ENCODE data around the gene CBY1.
A peak's percentile ranks its signal among the peaks of the same experiment; 100 is the strongest.
"Not testable (repeated sequence)": the region's sequence is repeated elsewhere in the genome, so short reads cannot be mapped to it uniquely, and the experiment has no call there.

CBY1 gene

DNA sequence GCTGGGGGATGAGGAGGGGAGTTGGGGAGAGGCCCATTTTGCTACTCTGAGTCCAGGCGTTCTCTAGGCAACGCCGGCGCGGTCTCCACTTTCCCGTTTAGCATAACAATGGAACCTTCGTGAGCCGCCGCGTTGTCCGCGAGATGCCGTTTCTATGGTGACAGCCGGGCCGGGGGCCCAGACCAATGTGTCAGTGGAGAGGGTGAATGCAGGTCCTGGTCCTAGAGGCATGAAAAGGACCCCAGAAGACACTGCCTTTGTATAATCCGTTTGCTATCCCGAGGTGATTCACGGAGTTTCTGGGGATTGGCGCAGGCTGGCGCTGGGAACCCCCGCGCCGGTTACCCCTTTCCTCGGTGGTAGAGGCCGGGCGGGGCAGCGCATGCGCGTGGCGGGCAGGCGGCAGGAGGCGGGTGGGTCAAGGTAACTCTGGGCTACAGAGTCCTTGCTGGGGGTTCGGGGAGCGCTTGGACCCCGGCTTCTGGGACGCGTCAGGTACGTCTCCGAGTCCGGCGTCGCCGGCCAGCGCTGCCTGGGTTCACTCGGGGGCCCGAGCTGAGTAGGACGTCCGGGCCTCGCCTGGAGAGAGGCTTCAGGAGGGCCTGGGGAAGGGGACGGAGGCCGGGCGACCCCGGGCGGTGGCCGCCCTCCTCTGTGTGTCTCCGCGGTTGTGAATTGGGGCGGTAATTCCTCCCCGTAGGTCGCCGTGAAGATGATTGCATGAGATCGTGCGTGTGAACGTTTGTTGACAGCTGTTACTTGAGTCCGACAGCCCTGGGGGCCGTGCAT lies at the start of gene CBY1, which contains the start of gene FAM227A:
Gene CBY1 (plus strand): TSS at position 383 of the 789 bp plus-strand sequence. CDS start 11,417 bp downstream, outside the sequence.
Gene FAM227A (minus strand): TSS at position 137 of the 789 bp plus-strand sequence. CDS start 6,224 bp downstream, outside the sequence.
- DNase-seq: peak; percentile 89

DNA sequence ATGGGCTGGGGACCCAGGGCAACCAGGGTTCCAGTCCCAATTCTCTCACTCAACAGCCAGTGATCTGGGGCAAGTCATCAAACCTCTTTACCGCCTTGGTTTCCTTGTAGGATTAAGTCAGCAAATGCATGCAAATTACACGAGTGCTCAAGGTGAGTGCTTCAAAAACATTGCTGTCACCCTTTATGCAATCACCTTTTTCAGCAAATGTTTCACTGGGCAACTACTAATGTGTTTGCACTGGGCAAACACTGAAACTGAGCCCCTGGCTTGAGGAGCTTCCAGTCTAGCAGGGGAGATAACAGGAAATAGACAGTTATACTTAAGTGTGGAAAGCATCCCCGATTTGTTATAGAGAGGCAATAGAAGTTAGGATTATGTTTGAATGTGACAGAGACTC lies 48.8 kb upstream of the CBY1 start:
- DNase-seq: no peak

DNA sequence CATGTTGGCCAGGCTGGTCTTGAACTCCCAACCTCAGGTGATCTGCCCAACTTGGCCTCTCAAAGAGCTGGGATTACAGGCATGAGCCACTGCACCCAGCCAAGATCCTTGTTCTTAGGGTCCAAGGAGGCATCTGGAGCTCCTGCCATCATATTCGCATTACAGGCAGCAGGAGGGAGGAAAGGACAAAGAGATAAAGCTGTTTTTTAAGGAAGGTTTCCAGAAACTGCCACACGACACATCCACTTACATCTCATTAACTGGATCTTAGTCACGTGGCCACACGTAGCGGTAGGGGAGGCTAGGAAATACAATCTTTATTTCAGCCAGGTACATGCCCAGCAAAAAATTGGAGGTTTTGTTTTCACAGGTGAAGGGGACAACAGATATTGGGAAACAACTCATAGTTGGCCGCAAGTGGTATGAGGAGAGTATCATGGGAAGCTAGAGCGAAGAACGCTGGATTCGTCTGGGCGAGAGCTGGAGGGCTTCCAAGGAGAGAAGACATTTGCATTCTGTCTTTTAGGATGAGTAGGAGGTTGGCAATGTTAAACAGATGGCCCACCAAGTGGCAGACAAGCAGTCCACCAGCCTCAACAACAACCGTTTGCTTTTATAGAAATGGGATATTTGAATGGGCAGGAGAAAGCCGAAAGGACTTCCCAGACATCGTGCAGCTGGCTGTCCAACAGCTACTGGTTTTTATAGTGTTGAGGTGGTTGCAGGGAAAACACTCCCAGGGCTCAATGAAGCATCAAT lies 47.3 kb upstream of the CBY1 start:
- DNase-seq: no peak

DNA sequence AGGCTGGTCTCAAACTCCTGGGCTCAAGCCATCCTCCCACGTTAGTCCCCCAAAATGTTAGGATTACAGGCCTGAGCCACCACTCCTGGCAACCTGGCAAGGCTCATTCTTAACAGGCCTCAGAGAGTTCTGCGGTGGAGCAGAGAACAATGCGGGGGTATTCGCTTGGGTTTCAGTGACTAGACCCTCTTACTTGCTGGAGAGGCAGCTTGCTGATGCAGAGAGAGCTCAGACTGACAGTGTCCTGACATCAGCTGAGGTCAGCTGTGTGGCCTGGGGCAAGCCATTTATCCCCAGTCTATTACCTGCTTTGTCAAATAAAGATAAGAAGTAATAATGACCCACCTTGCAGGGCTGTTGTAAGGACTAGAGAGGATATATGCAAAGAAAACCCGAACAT lies 46.2 kb upstream of the CBY1 start:
- DNase-seq: no peak

DNA sequence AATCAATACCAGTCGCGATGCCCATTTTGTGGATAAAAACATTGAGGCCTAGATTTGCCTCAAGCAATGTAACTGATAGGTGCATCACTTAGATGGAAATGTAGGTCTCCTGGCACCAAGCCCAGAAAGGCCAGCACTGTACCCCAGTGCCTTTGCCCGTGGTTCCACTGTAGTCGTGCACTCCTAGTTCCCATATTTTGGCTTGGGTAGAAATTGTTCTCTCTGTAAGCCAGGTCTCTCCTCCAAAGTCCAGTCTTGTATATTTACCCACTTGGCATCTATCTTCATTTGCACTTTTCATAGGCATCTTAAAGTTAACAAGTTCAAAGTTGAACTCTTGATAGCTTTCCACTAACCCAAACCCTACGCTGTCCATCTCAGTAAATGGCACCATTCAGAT lies 44.9 kb upstream of the CBY1 start:
- DNase-seq: no peak

DNA sequence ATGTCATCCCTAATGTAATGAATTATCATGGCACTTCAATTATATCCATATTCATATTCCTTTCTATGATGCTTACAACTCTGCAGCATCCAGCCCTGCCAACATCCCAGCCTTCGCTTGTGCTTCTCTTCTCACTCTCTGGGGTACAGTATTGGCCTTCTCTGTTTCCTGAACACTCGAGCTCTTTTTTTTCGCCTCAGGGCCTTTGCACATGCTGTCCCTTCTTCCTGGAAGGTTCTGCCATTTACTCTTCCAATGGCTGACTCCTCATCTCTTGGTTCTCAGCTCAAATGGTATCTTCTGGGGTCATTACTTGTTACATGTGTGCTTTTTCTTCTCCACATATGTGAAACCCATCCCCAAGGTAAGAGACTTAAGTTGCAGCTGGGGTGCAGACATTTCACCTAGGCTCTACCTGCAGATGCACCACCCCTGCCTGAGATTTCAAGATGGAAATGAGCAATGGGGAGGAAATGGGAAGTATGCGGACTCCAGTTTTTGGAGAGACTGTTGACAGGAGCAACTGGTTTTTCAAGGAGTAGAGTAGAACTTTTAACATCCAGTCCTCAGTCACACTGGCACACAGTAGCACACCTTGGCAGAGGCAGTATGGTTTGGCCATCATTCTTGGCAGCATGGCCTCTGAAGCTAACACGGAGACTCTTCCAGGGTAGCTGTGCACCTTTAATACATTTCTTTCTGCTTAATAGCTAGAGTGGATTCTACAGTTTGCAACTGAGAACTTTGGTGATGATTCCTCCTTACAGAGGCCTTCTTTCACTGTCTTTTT lies 44.0 kb upstream of the CBY1 start:
- DNase-seq: no peak

DNA sequence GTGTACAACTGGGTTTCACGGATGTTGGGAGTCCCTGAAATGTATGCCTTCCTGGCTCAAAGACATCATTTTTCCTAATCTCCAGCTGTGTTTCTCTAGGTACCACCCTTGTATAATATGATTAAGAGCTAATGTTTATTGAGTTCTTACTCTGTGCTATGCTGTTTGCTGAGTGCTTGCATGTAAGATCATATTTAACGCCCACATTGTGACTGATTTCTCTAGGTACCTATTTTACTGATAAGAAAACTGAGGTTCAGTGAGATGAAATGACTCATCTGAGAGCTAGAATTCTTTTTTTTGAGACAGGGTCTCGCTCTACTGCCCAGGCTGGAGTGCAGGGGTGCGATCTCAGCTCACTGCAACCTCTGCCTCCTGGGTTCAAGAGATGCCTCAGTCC lies 42.9 kb upstream of the CBY1 start:
- no peak for DNase-seq

DNA sequence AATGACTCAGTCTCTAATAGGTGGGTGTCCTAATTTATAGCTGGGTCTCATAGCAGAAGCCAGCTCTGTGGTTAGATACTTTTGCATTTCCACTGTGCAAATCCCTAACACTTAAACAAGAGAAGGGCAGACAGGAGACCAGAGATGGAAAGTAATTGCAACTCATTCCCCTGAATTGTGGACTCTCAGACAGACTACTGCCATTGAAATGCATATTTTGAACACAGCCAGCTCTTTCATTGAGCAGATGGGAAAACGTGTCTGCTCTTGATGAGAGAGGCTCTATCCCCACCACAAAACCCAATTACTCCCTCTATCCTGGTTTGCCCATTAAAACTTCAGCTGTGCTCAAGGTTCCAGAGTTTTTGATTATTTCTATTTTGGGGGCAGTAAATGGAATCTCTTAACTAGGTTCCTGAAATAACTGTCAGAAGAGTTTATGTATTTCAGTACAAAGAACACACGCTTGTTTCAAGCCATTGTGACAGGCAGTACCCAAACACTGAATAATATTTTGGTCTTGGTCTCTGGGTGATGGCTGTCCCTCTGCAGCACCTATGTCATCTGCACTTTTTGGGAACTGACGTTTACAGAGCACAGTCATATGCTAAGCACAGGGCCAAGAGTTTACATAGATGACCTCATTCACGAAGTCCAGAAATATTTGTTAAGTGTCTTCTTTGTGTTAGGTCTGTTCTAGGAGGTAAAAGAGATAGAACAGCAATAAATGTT lies 41.9 kb upstream of the CBY1 start:
- no peak for DNase-seq

DNA sequence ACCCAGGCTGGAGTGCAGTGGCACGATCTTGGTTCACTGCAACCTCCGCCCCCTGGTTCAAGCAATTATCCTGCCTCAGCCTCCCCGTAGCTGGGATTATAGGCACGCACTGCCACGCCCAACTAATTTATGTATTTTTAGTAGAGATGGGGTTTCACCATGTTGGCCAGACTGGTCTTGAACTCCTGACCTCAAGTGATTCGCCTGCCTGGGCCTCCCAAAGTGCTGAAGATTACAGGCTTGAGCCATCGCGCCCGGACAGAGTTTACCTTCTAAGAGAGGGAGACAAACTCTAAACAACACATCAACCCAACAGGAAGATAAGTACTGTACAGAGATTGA lies 41.4 kb upstream of the CBY1 start:
- DNase-seq: not testable (repeated sequence)

DNA sequence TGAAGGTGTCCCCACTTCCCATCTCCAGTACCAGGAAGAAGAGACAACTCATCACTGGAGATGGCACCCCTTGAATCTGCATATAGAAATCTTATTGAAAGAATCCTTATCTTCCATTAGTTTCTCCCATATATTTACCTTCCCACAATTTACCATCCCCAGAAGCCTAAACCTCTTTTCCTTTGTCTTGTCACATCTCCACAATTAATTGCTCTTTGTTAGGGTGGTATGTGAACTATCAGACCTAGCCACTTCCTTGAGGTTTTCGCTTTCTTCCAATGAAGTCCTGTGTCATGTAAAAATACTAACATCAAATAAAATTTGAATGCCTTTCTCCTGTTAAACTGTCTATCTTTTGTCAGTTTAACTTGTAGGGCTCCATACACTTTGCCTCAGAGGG lies 38.2 kb upstream of the CBY1 start:
- no peak for DNase-seq

DNA sequence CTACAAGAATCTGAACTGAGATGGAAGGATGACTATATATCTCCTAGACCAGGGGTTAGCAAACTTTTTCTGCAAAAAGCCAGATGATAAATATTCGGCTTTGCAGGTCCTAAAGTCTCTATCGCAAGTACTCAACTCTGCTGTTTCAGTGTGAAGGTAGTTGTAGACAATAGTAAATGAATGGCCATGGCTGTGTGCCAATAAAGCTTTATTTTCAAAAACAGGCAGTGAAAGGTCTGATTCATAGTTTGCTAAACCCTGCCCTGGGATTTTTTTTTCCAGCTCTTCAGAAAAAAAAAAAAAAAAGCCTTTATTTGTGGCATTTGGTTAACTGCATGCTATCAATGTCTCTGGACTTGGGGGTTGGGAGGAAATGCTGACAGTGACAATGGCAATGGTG lies 37.8 kb upstream of the CBY1 start:
- DNase-seq: no peak

DNA sequence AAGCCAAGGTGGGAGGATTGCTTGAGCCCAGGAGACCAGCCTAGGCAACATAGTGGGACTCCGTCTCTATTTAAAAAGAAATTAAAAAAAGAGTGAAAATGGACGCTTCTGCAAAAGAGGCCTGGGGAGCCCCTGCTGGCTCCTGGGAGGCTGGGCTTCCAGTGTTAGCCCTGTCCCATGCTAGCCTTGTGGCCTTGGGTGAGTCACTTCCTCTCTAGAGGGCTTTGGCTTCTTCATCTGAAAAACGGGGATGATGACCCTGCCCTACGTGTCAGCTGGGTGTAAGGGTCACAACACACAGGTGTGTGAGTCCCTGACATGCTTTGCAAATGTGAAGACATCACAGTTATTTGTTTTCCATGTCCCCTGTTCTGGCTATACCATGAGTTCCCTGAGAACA lies 33.1 kb upstream of the CBY1 start:
- no peak for DNase-seq

DNA sequence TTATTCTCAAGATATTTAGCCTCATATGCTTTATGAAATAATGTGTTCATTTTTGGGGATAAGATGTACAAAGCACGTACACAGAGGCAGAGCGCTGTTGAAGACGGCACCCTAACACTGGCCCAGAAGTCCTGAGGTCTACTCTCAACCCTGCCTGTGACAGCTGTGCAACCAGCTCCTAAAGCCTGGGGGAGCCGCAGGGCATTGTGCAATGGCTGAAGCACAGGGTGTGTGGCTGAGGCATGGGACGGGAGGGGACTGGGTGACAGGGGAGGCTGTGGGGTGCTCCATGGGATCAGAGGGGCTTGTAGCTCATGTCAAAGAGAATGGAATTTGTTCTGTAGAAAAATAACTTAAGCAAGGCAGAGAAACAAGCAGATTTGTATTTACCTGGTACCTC lies 28.0 kb upstream of the CBY1 start:
- no peak for DNase-seq

DNA sequence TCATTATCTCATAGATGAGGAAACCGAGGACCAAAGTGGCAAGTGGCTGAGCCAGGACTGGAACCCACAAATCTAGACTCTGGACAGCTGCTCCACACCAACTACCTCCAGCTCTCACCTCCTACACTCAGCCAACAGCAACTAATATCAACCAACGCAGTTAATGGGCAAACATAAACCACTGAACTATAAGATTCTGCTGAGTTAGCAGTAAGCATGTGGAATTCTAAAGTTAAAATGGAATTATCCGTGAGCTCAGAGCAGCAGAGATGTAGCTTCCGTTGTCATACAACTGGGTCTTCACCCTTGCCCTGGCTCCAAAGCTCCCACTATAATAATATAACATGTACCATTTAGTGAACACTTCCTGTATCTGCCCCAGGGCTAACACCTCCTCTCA lies 27.3 kb upstream of the CBY1 start:
- no peak for DNase-seq

DNA sequence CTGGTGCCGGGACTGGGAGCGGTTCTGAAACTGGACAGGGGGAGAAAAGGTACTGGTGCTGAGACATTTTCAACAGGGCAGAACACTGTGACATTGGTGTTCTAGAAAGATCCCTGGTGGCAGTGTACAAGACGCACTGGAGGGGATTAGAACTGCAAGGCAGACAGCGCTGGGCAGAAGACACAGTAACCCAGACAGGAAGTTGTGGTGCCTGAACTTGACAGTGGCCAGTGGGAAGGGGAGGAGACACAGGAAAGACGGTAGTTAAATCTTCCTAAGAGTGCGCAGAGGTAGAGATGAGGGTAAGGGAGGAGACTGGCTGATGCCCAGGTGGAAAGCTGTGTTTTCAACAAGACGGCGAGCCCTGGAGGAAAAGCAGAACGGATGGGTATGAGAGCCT lies 24.7 kb upstream of the CBY1 start:
- DNase-seq: no peak

DNA sequence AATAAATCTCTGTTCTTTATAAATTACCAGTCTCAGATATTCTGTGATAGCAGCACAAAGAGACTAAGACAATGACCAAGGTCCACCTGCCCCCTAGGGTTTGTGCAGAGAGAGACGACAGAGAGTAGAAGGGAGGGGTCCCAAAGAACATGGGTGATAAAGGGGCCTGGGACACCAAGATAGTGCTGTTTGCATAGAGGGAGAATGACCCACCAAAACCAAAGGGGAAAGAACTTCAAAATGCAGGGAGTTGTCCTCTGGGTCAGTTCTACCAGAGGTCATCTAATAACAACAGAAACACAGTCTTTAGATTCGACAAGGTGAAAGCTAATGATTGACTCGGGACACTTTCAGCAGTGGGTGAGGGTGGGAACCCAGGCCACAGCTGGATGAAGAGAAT lies 23.9 kb upstream of the CBY1 start:
- DNase-seq: no peak

DNA sequence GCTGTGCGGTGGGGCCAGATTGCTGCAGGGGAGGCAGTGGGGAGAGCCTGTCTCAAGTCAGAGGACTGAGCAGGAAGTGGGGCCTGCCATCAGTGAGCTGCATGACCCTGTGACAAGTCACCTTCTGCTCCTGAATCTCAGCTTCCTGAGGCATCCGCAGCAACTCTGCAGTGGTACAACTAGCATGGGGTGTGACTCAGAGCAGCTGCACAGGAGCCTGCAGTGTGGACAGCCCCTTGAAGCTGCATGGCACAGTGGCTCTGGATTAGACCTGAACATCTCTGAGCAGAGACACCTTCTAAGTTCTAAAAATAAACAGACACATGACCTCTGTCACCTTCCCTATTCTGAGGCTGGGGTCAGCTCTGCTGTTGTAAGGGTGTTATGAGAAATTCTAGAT lies 18.2 kb upstream of the CBY1 start:
- DNase-seq: no peak

DNA sequence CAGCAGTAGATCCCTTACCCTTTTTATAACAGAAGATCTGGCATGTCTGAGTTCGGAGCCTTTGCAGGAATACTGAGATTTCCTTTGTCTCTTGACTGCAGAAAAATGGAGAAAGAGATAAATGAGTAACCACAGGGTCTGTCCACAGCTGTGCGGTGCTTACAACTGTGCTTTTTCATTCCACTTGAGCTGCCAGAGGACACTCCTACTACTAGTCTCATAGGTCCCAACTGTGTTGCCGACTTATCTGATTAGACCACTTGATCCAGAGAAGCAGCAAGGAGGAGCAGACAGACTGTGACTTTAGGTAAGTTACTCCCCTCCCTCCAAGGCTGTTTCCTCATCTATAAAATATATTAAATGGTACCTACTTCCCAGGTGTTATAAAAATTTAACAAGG lies 17.7 kb upstream of the CBY1 start:
- DNase-seq: no peak

DNA sequence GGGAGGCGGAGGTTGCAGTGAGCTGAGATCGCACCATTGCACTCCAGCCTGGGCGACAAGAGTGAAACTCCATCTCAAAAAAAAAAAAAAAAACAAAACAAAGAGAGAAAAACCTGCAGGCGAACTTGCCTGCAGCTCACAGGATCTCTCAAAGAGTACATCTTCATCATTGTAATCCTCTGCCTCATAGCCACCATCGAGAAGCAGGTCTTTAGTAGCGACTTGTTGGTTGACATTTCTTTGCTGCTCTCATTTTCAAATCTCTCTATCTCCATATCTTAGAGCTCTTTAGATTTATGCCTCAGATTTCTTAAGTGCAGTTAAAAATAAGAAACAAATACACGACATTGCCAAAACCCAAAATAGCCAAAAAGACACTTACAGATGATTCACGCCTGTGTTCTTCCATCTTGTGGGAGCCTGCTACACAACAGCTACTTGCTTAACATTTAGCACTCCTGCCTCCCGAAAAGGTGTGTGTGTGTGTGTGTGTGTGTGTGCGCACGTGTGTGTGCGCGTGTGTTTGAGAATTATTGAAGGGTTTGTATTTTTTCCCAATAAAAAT lies 14.9 kb upstream of the CBY1 start:
- no peak for DNase-seq

DNA sequence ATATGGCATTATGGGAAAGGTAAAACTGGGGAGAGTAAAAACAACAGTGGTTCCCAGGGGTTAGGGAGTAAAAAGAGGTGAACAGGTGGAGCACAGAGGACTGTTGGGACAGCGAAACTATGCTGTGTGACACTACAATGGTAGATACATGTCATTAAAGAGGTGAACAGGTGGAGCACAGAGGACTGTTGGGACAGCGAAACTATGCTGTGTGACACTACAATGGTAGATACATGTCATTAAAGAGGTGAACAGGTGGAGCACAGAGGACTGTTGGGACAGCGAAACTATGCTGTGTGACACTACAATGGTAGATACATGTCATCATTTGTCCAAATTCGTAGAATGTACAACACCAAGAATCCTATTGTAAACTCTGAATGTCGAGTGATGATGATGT lies 12.2 kb upstream of the CBY1 start:
- not testable (repeated sequence) for DNase-seq

DNA sequence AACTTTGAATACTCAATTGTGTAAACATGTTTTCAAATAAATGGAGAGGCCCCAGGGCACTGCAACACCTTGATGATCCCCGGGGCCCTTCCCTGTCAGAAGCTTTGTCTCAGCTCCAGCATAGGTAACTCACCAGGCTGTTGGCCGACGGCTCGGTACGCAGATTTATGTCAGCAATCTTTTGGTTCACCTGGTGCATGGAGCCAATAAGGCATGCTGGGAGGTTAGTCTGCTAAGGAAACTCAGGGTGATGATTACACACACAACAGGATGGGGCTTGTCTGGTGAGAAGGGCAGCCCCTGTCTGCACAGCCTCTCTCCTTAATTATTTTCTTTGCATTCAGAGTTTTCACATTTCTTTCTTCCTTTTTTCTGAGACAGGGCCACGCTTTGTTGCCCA lies 11.0 kb upstream of the CBY1 start:
- DNase-seq: no peak

DNA sequence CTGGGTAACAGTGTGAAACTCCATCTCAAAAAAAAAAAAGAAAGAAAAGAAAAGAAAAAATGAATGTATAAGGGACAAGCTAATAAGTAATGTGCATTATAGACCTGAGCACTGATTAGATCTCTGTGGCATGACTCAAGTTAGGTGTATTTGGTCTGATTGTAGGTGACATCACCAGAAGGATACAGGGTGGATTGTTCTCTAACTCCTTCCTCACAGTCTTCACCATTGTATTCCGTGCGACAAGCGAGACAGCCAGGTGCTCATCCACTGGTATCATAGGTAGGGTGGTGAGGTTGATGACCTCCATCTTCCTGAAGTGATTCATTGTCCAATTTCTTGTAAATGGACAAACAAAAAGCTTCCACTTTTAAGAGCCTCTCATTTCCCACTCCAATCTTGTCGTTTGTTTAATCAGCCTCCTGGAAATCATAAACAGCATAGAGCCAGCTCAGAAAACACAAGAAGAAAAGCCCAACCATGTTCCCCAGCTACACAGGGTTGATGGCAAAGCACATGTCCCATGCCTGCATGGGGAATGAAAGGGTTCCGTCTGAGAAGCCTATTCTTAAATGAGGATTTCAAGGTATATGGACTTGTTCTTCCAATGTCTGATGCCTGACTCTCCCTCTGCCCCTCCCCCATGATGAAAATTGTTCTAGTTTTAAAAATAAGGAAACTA lies 6.5 kb upstream of the CBY1 start:
- DNase-seq: peak; percentile 4
